K562 (cell line): ENCODE data around the gene PRR14L. TPM values are rescaled to one million over a fixed set of nuclear protein-coding genes. Genes with fewer than 3 reads are reported as not detected.
"Not testable (repeated sequence)": the region's sequence is repeated elsewhere in the genome, so short reads cannot be mapped to it uniquely, and the experiment has no call there.

ENCODE experiments used
- ATAC-seq: fragments of 200-7000 bp; cut with Tn5 transposase; 3 replicates; pipeline ENCODE4 v1.9.1; 2020; ENCODE audit warnings: moderate library complexity
- BruUV-seq: library from RNA; stranded (reverse); fragments of 400-500 nt; replicated peaks from 2 replicates; lab custom pipeline; 2021; lab: Mats Ljungman, UMichigan
- CTCF ChIA-PET: fragments of 300-600 bp; formaldehyde crosslinking; extraction: SDS; loops from one replicate; lab custom pipeline; 2021; ENCODE audit warnings: low intra/inter-chr PET ratio; lab: Yijun Ruan, JAX
- POLR2A ChIA-PET: fragments of 300-600, 350-650 bp; sonication (Branson Sonifier 250); formaldehyde crosslinking; extraction: SDS; loops from one replicate; lab custom pipeline; 2021; ENCODE audit warnings: antibody characterized with exemption, inconsistent platforms; lab: Yijun Ruan, JAX
- DNase-seq, 4 experiments: peaks; one replicate each; pipeline versions ENCODE4 v3.0.0 to v3.0.0-alpha.2; 2011 to 2018; ENCODE audit warnings: low spot score in 3 of 4, mixed read lengths in 3 of 4; ENCODE audit errors: extremely low read depth in 1 of 4
- FAIRE-seq: peaks from 2 replicates; lab custom pipeline; 2011; peaks lifted over from hg19 to GRCh38; lab: Jason Lieb, UNC
- H2AFZ ChIP-seq: 2 replicates; pipeline ENCODE4 v1.6.0; 2011; ENCODE audit warnings: low read depth, low read length, control low read depth, inconsistent platforms
- H3K27ac ChIP-seq: fragments of 200-600 bp; 3 replicates; pipeline ENCODE4 v1.8.0; 2011; ENCODE audit warnings: low read depth, mild to moderate bottlenecking, control low read depth, inconsistent platforms, low read length, moderate library complexity, mixed read lengths; ENCODE audit errors: extremely low read depth
- H3K27me3 ChIP-seq, 2 experiments: fragments of 300-600 bp in 1 of 2; 2 replicates in 1 of 2; 3 replicates in 1 of 2; pipeline versions ENCODE4 v1.6.0 to v1.8.0; 2011; ENCODE audit warnings: inconsistent platforms in 2 of 2, low read length in 2 of 2, mild to moderate bottlenecking in 1 of 2, mixed read lengths in 1 of 2, moderate library complexity in 1 of 2; ENCODE audit not compliant: control insufficient read depth in 2 of 2, insufficient read depth in 2 of 2
- H3K36me3 ChIP-seq: fragments of 300-600 bp; 3 replicates; pipeline ENCODE4 v1.8.0; 2011; ENCODE audit warnings: mild to moderate bottlenecking, low read length, inconsistent platforms; ENCODE audit not compliant: control insufficient read depth, insufficient read depth
- H3K4me1 ChIP-seq, 2 experiments: fragments of 200-600 bp in 1 of 2; replicated peaks in 1 of 2; 2 replicates in 1 of 2; 3 replicates in 1 of 2; pipeline versions ENCODE4 v1.5.1 to v1.8.0; 2011; ENCODE audit warnings: inconsistent platforms in 2 of 2, low read length in 2 of 2, mild to moderate bottlenecking in 1 of 2, mixed read lengths in 1 of 2, moderate library complexity in 1 of 2; ENCODE audit not compliant: control insufficient read depth in 2 of 2, insufficient read depth in 2 of 2
- H3K4me2 ChIP-seq: 2 replicates; pipeline ENCODE4 v1.6.1; 2011; ENCODE audit warnings: low read length, control low read depth, inconsistent platforms, mixed read lengths; ENCODE audit not compliant: insufficient read depth
- H3K4me3 ChIP-seq: fragments of 200-600 bp; sonication (generic), shearing (Covaris generic); 2 replicates; pipeline ENCODE4 v1.5.1; 2016; ENCODE audit warnings: control low read depth, inconsistent platforms
- H3K79me2 ChIP-seq: fragments of 200-600 bp; 3 replicates; pipeline ENCODE4 v1.8.0; 2011; ENCODE audit warnings: low read length, inconsistent platforms; ENCODE audit not compliant: control insufficient read depth, insufficient read depth
- H3K9ac ChIP-seq, 2 experiments: 2 replicates each; pipeline versions ENCODE4 v1.6.0 to v1.6.1; 2011; ENCODE audit warnings: low read depth in 2 of 2, low read length in 2 of 2, control low read depth in 1 of 2, inconsistent platforms in 1 of 2, mild to moderate bottlenecking in 1 of 2, mixed read lengths in 1 of 2; ENCODE audit not compliant: insufficient read depth in 1 of 2
- H3K9me1 ChIP-seq: one replicate; pipeline ENCODE4 v1.6.0; 2011; ENCODE audit warnings: inconsistent platforms, mild to moderate bottlenecking, low read length, moderate library complexity; ENCODE audit not compliant: control insufficient read depth, insufficient read depth
- H3K9me3 ChIP-seq: replicated peaks from 2 replicates; pipeline ENCODE4 v1.5.1; 2011; ENCODE audit warnings: low read depth, low read length, inconsistent platforms; ENCODE audit not compliant: control insufficient read depth, insufficient read depth
- H4K20me1 ChIP-seq: replicated peaks from 2 replicates; pipeline ENCODE4 v1.6.1; 2011; ENCODE audit warnings: low read length, inconsistent platforms, mixed read lengths; ENCODE audit not compliant: control insufficient read depth, insufficient read depth
- CBFA2T3 ChIP-seq: fragments of 450-650 bp; IDR thresholded peaks from 2 replicates; pipeline ENCODE4 v1.6.1; 2017
- FOXJ2 ChIP-seq: fragments of 200-800 bp; sonication (Bioruptor generic); IDR thresholded peaks from 2 replicates; pipeline ENCODE4 v1.6.1; 2016; ENCODE audit warnings: missing genetic modification characterization, missing compliant biosample characterization
- JUN ChIP-seq, 2 experiments: sonication (generic) in 1 of 2; formaldehyde crosslinking in 1 of 2; IDR thresholded peaks; 2 replicates each; pipeline versions ENCODE4 v1.6.1 to v1.8.0; 2012 to 2022; ENCODE audit warnings: borderline replicate concordance in 2 of 2, mild to moderate bottlenecking in 2 of 2, improper control_type of control experiment in 1 of 2, low read depth in 1 of 2, low read length in 1 of 2, missing genetic modification reagents in 1 of 2
- KDM1A ChIP-seq, 2 experiments: fragments of 450-650 bp; IDR thresholded peaks; 2 replicates each; pipeline ENCODE4 v1.6.1; 2016; ENCODE audit warnings: mild to moderate bottlenecking in 2 of 2
- TARDBP ChIP-seq: fragments of 450-650 bp; IDR thresholded peaks from 2 replicates; pipeline ENCODE4 v1.6.1; 2016
- WGBS: fragments of 100-300 bp; shearing (Covaris generic); methylation state at CpG from one replicate; pipeline ENCODE4 v1.1.6; 2016; ENCODE audit warnings: low coverage, mixed read lengths; ENCODE audit not compliant: insufficient coverage; ENCODE audit errors: missing lambda C conversion rate; 5-methylcytosine and 5-hydroxymethylcytosine counted together
- in situ Hi-C: fragments of 300-500 bp; cut with MboI; formaldehyde crosslinking; loops from 4 replicates; pipeline ENCODE4 v1.15.0; 2018; ENCODE audit warnings: inconsistent platforms, mixed read lengths
- intact Hi-C: fragments of 100-400 bp; cut with micrococcal nuclease; formaldehyde crosslinking; loops from 2 replicates; pipeline ENCODE4 v1.14.2; 2022
- polyA plus RNA-seq, 8 experiments: library from polyadenylated mRNA; depleted of rRNA in 4 of 8; stranded (reverse) in 5 of 8; unstranded in 3 of 8; fragments of >200 nt; fragmentation: Nextera tagmentation in 2 of 8; fragmentation: Illumina TruSeq in 1 of 8; extraction: Ambion mirVana in 2 of 8; extraction: Trizol in 1 of 8; gene quantifications; 2 replicates each; pipeline versions ENCODE4 v1.2.1 to v1.2.3, GENCODE V29; 2011 to 2014; ENCODE audit warnings: inconsistent platforms in 1 of 8, missing spikeins in 1 of 8
- total RNA-seq, 7 experiments: library from RNA; depleted of rRNA in 6 of 7; stranded (reverse); fragments of >200 nt in 6 of 7; fragmentation: Illumina TruSeq in 2 of 7; extraction: Trizol in 2 of 7; gene quantifications; 2 replicates each; pipeline versions ENCODE4 v1.2.1 to v1.2.3, GENCODE V29; 2011 to 2021; ENCODE audit warnings: low replicate concordance in 1 of 7

Gene PRR14L
- total and polyA plus RNA-seq, 9 of the 15 experiments (the other 6 are each of a cell fraction or from before 2014, with no cell fraction given) = 2.8 to 36.3 (median 12.3) TPM

GRCh38 chr22:31758860-31759259 lies 8.9 kb upstream of the PRR14L start:
- H3K79me2 ChIP-seq = peaks cover 15% of the 10 kb centered on the region
- H3K36me3 ChIP-seq = peaks cover 10% of the 10 kb centered on the region; the same call in 1 of the 3 replicates
- H3K4me3 ChIP-seq, H3K27ac ChIP-seq, ATAC-seq, H3K27me3 ChIP-seq, H3K9me1 ChIP-seq, in situ Hi-C loops, H4K20me1 ChIP-seq, DNase-seq, POLR2A ChIA-PET, BruUV-seq, H3K4me2 ChIP-seq, H3K9me3 ChIP-seq, H2AFZ ChIP-seq, FAIRE-seq, CTCF ChIA-PET, H3K9ac ChIP-seq: not testable (repeated sequence)
- 0 out of 2 replicates have a peak, but pooled peaks have one; percentile 19 for TF ChIP-seq CBFA2T3
- TF ChIP-seq KDM1A (IDR thresholded peaks at IDR 0.05) = peak; percentile 87 to 89
- intact Hi-C loops = loop anchor here (10.0 kb wide), 1 partner anchor 94 kb away; the partner anchor contains the start of gene PISD
- WGBS = 66% methylated on average over 5 of the region's 5 CpGs
- peaks cover 2 to 14% of the 10 kb centered on the region in 2 experiments; a peak in 3 of 5 replicates for H3K4me1 ChIP-seq

GRCh38 chr22:31757265-31757664 lies 7.3 kb upstream of the PRR14L start:
- intact Hi-C loops = loop anchor here (10.0 kb wide), 1 partner anchor 92 kb away; the partner anchor contains the start of gene PISD
- H3K36me3 ChIP-seq = peaks cover 10% of the 10 kb centered on the region; the same call in 1 of the 3 replicates
- in situ Hi-C loops = no loop called here
- H3K79me2 ChIP-seq = peaks cover 15% of the 10 kb centered on the region
- no peak for ATAC-seq
- H3K27me3 ChIP-seq = no peaks in the 10 kb centered on the region
- peaks cover 11 to 24% of the 10 kb centered on the region in 2 experiments; a peak in 4 of 5 replicates for H3K4me1 ChIP-seq
- TF ChIP-seq TARDBP (no peak), FOXJ2 (peak; percentile 85), JUN (IDR thresholded peaks at IDR 0.05; ENCODE audit: borderline replicate concordance, low read depth, low read length) (no peak), JUN (CRISPR knock-in tag; IDR thresholded peaks at IDR 0.05; ENCODE audit: borderline replicate concordance) (no peak)
- TF ChIP-seq, all 486 proteins: peak for 1
- ChIA-PET CTCF (no interaction called here), POLR2A (interaction anchor here (0.6 kb wide), 1 partner anchor 131 kb away, joined by 3 read pairs; no protein-coding TSS in a partner anchor)
- Histone ChIP-seq H3K9ac (no peak overlapping the region), H3K27ac (no peak overlapping the region), H3K9me1 (no peaks in the 10 kb centered on the region), H4K20me1 (no peaks in the 10 kb centered on the region), H3K4me2 (no peak overlapping the region), H2AFZ (no peak overlapping the region), H3K4me3 (no peak overlapping the region), H3K9me3 (no peaks in the 10 kb centered on the region)
- 44% methylated on average over 1 of the region's 1 CpG for WGBS
- no peak for FAIRE-seq
- no TSS peak for BruUV-seq
- DNase-seq = no peak
